OCI-LY3 (cell line): ENCODE data around the gene CFAP46.

Source experiments
- H2AFZ ChIP-seq: fragments of 200-600, 300-600 bp; shearing (Covaris generic); 2 replicates; pipeline ENCODE4 v1.6.0; 2014; ENCODE audit warnings: antibody characterized with exemption, low read depth, low read length
- H3K27ac ChIP-seq: fragments of 200-600, 300-600 bp; sonication (generic); 2 replicates; pipeline ENCODE4 v1.5.1; 2014; ENCODE audit warnings: mild to moderate bottlenecking, low read length, moderate library complexity, mixed read lengths
- H3K27me3 ChIP-seq: fragments of 200-600, 300-600 bp; sonication (generic); 2 replicates; pipeline ENCODE4 v1.6.1; 2014; ENCODE audit warnings: low read depth, low read length, mixed read lengths
- H3K36me3 ChIP-seq: fragments of 200-600, 300-600 bp; sonication (generic); replicated peaks from 2 replicates; pipeline ENCODE3; 2014; ENCODE audit warnings: low read depth, low read length, mixed read lengths
- H3K4me1 ChIP-seq: fragments of 300-600, 200-600 bp; sonication (generic); 2 replicates; pipeline ENCODE4 v1.6.1; 2014; ENCODE audit warnings: low read length, mixed read lengths
- H3K4me2 ChIP-seq: fragments of 200-600, 300-600 bp; sonication (generic); 2 replicates; pipeline ENCODE4 v1.6.1; 2014; ENCODE audit warnings: low read length, mixed read lengths
- H3K4me3 ChIP-seq: fragments of 300-600, 200-600 bp; sonication (generic); 2 replicates; pipeline ENCODE4 v1.5.1; 2014; ENCODE audit warnings: antibody characterized with exemption, mild to moderate bottlenecking, low read length, moderate library complexity
- H3K79me2 ChIP-seq: fragments of 300-600, 200-600 bp; shearing (Covaris generic); 2 replicates; pipeline ENCODE4 v1.6.1; 2014; ENCODE audit warnings: mild to moderate bottlenecking, low read length, mixed read lengths
- H3K9ac ChIP-seq: fragments of 300-600, 200-600 bp; shearing (Covaris generic); 2 replicates; pipeline ENCODE4 v1.6.0; 2014; ENCODE audit warnings: mild to moderate bottlenecking, low read length, moderate library complexity
- H3K9me3 ChIP-seq: fragments of 200-600, 300-600 bp; shearing (Covaris generic); 2 replicates; pipeline ENCODE4 v1.6.1; 2014; ENCODE audit warnings: low read length, mixed read lengths; ENCODE audit not compliant: insufficient read depth
- H4K20me1 ChIP-seq: fragments of 200-600, 300-600 bp; sonication (generic); 2 replicates; pipeline ENCODE4 v1.6.1; 2016; ENCODE audit warnings: low read length, mixed read lengths; ENCODE audit not compliant: insufficient read depth
- EZH2phosphoT487 ChIP-seq: fragments of 200-600 bp; shearing (Covaris generic); IDR thresholded peaks from 2 replicates; pipeline ENCODE4 v1.6.1; 2018; ENCODE audit warnings: antibody characterized with exemption, mixed run types, low read depth
- TF ChIP-seq, protein P1 (sequence below): fragments of 200-600, 300-600 bp; sonication (generic); IDR thresholded peaks from 2 replicates; pipeline ENCODE4 v1.5.1; 2014; ENCODE audit warnings: antibody characterized with exemption, low read length, low read depth

Gene CFAP46

DNA sequence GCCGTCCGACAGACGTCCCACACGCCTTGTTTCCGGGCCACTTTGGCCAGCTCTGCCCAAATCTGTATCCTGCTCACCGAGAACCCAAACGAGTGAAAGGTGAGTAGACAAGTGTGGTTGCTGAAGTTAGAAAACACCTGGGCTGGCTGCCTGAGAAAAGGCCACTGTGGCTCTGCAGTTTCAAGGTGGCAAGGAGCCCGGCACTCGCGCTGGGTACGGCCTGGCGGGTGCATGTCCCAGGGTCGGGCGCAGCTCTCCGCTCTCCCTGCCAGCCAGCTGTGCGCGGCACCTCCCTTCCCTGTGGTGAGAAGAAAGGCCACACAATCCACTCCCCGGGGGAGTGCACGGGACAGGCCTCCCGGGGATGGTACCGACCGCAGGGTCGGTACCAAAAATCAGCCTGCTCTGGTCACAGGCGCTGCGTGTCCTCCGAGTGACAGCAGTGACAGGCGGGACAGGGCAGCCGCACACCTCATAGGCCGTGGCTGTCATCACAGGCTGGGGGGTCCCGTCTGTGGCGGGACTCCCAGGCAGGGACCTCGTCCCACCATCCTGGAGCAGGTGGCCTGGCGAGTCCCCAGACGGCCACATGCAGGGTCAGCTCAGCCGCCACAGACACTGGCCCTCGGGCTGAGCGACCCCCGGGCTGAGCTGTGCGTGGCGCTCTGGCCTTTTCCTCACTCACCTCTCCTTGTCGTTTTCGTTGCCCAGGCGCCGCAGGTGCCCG lies 22.8 kb downstream of the CFAP46 start:
- Histone ChIP-seq H4K20me1 (no peaks in the 10 kb centered on the region), H3K27me3 (no peaks in the 10 kb centered on the region), H3K9me3 (no peaks in the 10 kb centered on the region), H3K36me3 (no peaks in the 10 kb centered on the region), H3K4me2 (no peak overlapping the region), H3K4me1 (no peaks in the 10 kb centered on the region), H3K9ac (no peak overlapping the region), H3K79me2 (no peaks in the 10 kb centered on the region), H3K4me3 (no peak overlapping the region), H3K27ac (no peak overlapping the region), H2AFZ (no peak overlapping the region)
- TF ChIP-seq, protein P1, sequence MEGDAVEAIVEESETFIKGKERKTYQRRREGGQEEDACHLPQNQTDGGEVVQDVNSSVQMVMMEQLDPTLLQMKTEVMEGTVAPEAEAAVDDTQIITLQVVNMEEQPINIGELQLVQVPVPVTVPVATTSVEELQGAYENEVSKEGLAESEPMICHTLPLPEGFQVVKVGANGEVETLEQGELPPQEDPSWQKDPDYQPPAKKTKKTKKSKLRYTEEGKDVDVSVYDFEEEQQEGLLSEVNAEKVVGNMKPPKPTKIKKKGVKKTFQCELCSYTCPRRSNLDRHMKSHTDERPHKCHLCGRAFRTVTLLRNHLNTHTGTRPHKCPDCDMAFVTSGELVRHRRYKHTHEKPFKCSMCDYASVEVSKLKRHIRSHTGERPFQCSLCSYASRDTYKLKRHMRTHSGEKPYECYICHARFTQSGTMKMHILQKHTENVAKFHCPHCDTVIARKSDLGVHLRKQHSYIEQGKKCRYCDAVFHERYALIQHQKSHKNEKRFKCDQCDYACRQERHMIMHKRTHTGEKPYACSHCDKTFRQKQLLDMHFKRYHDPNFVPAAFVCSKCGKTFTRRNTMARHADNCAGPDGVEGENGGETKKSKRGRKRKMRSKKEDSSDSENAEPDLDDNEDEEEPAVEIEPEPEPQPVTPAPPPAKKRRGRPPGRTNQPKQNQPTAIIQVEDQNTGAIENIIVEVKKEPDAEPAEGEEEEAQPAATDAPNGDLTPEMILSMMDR = no peak
- TF ChIP-seq EZH2phosphoT487 = no peak

GRCh38 chr10:132918617-132919373 lies 23.6 kb downstream of the CFAP46 start:
- Histone ChIP-seq H4K20me1 (no peaks in the 10 kb centered on the region), H3K9ac (no peak overlapping the region), H2AFZ (no peak overlapping the region), H3K27me3 (no peaks in the 10 kb centered on the region), H3K4me2 (no peak overlapping the region), H3K79me2 (no peaks in the 10 kb centered on the region), H3K9me3 (no peaks in the 10 kb centered on the region), H3K27ac (no peak overlapping the region), H3K36me3 (no peaks in the 10 kb centered on the region), H3K4me1 (no peaks in the 10 kb centered on the region), H3K4me3 (no peak overlapping the region)
- no peak for TF ChIP-seq EZH2phosphoT487
- TF ChIP-seq, protein P1 = no peak

DNA sequence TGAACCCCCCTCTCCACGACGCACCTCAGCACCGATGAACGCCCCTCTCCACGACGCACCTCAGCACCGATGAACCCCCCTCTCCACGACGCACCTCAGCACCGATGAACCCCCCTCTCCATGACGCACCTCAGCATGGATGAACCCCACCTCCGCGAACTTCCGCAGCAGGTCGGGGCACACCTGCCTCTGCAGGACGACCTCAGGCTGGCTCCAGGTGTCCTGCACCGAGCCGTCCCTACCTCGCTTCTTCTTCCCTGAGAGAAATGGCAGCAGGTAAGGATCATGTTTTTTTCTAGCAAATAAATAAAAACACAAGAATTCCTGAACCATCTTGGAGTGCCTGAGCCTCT lies 24.1 kb downstream of the CFAP46 start:
- no peaks in the 10 kb centered on the region for H3K36me3 ChIP-seq
- H3K4me3 ChIP-seq = no peak overlapping the region
- H3K4me1 ChIP-seq = no peaks in the 10 kb centered on the region
- no peaks in the 10 kb centered on the region for H3K27me3 ChIP-seq
- H4K20me1 ChIP-seq = no peaks in the 10 kb centered on the region
- H2AFZ ChIP-seq = no peak overlapping the region
- no peak overlapping the region for H3K9ac ChIP-seq
- TF ChIP-seq, protein P1 = no peak
- no peak for TF ChIP-seq EZH2phosphoT487
- H3K79me2 ChIP-seq = no peaks in the 10 kb centered on the region
- no peak overlapping the region for H3K4me2 ChIP-seq
- H3K9me3 ChIP-seq = no peaks in the 10 kb centered on the region
- no peak overlapping the region for H3K27ac ChIP-seq

DNA sequence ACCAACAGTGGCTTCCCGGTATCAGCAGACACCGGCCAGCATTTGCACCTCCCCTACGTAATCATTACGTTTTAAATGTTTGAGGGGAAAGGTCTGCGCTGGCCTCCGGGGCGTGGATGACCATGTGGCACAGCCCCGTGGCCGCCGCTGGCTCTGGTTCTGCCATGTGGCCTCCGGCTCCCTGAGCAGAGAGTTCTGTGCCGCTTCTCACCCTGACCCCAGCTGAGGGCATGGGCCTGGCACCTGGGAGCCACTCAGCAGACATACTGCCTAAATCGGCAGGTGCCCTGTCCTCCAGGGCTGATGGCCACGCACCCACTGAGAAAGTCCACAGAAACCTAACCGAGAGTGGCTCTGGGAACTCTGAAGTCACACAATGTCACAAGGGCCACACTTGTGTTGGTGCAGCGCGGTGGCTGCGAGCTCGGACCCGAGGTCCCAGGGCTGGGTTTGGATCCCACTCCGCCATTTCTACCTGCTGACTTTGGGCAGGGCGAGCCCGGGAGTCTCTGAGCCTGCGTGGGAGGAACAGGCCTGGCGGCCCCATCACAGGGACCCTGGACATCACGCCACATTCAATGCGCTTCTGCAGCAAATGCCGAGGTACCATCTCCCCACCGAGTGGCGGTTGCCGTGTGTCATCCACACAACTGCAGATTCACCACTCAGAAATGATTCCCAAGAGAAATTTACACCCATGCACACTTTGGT lies 25.3 kb downstream of the CFAP46 start:
- H3K4me3 ChIP-seq = no peak overlapping the region
- H3K9me3 ChIP-seq = no peaks in the 10 kb centered on the region
- no peak overlapping the region for H3K4me2 ChIP-seq
- H3K27me3 ChIP-seq = no peaks in the 10 kb centered on the region
- H3K4me1 ChIP-seq = no peaks in the 10 kb centered on the region
- no peak overlapping the region for H2AFZ ChIP-seq
- H3K36me3 ChIP-seq = no peaks in the 10 kb centered on the region
- TF ChIP-seq, protein P1 = no peak
- no peak for TF ChIP-seq EZH2phosphoT487
- no peaks in the 10 kb centered on the region for H4K20me1 ChIP-seq
- no peak overlapping the region for H3K9ac ChIP-seq
- H3K79me2 ChIP-seq = no peaks in the 10 kb centered on the region
- H3K27ac ChIP-seq = no peak overlapping the region
